Stimulated activated naive CD4-positive, alpha-beta T cell treated with Interleukin-2 at 50 U/mL for 16 hours (primary cell): ENCODE results near the gene SF3B4.

ENCODE experiments used
- DNase-seq: peaks from one replicate; lab custom pipeline; 2025; lab: John Stamatoyannopoulos, UW

SF3B4 gene

GRCh38 chr1:149932474-149932873 lies 4.9 kb upstream of the SF3B4 start:
- DNase-seq: no peak

- no peak for DNase-seq
Measured at GRCh38 chr1:149931212-149931790, 3.7 kb upstream of the SF3B4 start.

GRCh38 chr1:149929856-149930255 lies 2.3 kb upstream of the SF3B4 start:
- no peak for DNase-seq

- DNase-seq: no peak
Measured at GRCh38 chr1:149928401-149928724, 760 bp upstream of the SF3B4 start.

- no peak for DNase-seq
Measured at GRCh38 chr1:149927056-149927562, 494 bp downstream of the SF3B4 start.

GRCh38 chr1:149926296-149926695 lies 1.3 kb downstream of the SF3B4 start:
- no peak for DNase-seq

- no peak for DNase-seq
Measured at GRCh38 chr1:149925751-149926150, 1.9 kb downstream of the SF3B4 start.

- no peak for DNase-seq
Measured at GRCh38 chr1:149925345-149925744, 2.3 kb downstream of the SF3B4 start.

- DNase-seq: no peak
Measured at GRCh38 chr1:149923626-149924025, 4.0 kb downstream of the SF3B4 start.

- DNase-seq: peak; percentile 52
Measured at GRCh38 chr1:149917571-149918144, 9.9 kb downstream of the SF3B4 start, which contains the start of gene SV2A. Gene SV2A (minus strand): TSS chr1:149917844. CDS start chr1:149913840, 4,004 bp downstream.

- DNase-seq: no peak
Measured at GRCh38 chr1:149916898-149917252, 10.7 kb downstream of the SF3B4 start.

GRCh38 chr1:149916193-149916897 lies 11.3 kb downstream of the SF3B4 start:
- DNase-seq: no peak

GRCh38 chr1:149915429-149916192 lies 12.0 kb downstream of the SF3B4 start:
- DNase-seq: no peak

GRCh38 chr1:149914545-149914944 lies 13.1 kb downstream of the SF3B4 start:
- DNase-seq: no peak

GRCh38 chr1:149906570-149907075 lies 21.0 kb downstream of the SF3B4 start:
- DNase-seq: no peak

GRCh38 chr1:149903836-149904491 lies 23.6 kb downstream of the SF3B4 start:
- DNase-seq: no peak

- peak; percentile 76 for DNase-seq
Measured at GRCh38 chr1:149899460-149900284, 27.9 kb downstream of the SF3B4 start, which contains the start of gene BOLA1. Gene BOLA1 (plus strand): TSS chr1:149899568. CDS start chr1:149900060, 492 bp downstream.

- DNase-seq: no peak
Measured at GRCh38 chr1:149896575-149896974, 31.0 kb downstream of the SF3B4 start.

- DNase-seq: no peak
Measured at GRCh38 chr1:149888999-149889289, 38.7 kb downstream of the SF3B4 start.

- DNase-seq: peak; percentile 75
Measured at GRCh38 chr1:149888247-149888998, 39.2 kb downstream of the SF3B4 start.
